GM12874 (cell line): Measurements from ENCODE around the gene C10orf90.

Experiments
- TF ChIP-seq, protein P1 (sequence below): IDR thresholded peaks from 2 replicates; pipeline ENCODE4 v1.5.1; 2011; ENCODE audit warnings: low read depth, mild to moderate bottlenecking, control low read depth, low read length, moderate library complexity; ENCODE audit not compliant: insufficient read depth

The C10orf90 gene

DNA sequence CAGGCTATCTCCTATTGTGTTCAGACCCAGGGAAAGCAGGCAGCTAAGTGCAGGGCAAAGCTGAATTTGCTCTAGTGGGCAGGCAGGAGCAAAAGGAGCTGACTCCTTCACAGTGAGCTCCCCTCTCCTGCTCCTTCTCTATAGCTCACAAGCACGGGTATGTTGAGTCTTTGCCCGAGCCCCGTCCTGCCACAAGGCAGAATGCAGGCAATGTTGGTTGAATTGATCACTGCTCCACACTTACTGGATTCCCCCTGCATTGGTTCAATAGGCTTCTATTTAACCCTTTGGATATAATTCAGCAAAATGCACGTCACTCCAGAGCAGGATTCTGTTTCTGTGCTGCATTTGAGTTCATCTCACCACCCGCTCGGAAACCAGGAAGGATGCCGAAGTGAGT, 16.2 kb upstream of the C10orf90 start:
- TF ChIP-seq, protein P1, sequence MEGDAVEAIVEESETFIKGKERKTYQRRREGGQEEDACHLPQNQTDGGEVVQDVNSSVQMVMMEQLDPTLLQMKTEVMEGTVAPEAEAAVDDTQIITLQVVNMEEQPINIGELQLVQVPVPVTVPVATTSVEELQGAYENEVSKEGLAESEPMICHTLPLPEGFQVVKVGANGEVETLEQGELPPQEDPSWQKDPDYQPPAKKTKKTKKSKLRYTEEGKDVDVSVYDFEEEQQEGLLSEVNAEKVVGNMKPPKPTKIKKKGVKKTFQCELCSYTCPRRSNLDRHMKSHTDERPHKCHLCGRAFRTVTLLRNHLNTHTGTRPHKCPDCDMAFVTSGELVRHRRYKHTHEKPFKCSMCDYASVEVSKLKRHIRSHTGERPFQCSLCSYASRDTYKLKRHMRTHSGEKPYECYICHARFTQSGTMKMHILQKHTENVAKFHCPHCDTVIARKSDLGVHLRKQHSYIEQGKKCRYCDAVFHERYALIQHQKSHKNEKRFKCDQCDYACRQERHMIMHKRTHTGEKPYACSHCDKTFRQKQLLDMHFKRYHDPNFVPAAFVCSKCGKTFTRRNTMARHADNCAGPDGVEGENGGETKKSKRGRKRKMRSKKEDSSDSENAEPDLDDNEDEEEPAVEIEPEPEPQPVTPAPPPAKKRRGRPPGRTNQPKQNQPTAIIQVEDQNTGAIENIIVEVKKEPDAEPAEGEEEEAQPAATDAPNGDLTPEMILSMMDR = no peak

DNA sequence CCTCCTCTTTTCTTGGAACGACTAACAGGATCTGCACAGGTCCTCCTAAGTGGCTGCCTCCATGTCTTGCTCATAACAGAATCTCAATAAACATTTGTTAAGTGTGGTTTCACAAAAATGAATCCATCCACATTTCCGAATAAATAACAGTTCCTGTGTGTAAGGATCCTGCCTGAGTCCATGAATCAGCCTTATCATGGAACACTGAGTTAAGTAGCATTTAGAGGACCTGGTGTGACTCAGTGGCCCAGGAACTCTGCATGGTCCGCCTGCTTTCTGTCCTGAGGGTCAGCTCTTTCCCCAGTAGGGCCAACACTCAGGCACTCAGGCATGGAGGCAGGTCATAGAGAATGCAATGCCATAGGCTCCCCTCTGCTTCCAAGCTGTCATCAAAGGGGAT, 15.8 kb upstream of the C10orf90 start:
- TF ChIP-seq, protein P1 = no peak

DNA sequence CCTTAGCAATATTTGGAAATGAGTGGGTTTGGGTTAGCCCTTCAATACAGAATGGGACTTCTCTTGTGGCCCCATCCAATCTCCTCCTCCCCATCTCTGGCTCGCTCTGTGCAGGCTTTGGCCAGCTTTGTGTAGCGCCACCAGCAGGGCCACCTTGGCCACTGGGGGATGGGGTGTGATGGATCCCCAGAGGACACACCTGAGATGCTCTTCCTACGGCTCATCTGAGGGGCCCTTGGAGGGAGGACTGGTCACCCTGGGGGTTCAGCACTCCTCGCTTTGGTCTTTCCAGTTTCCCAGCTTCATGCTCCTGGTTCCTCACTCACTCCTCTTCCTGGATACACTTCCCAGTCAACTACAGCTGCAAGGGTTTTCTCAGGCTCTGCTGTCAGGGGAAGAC, 15.3 kb upstream of the C10orf90 start:
- TF ChIP-seq, protein P1 = no peak

DNA sequence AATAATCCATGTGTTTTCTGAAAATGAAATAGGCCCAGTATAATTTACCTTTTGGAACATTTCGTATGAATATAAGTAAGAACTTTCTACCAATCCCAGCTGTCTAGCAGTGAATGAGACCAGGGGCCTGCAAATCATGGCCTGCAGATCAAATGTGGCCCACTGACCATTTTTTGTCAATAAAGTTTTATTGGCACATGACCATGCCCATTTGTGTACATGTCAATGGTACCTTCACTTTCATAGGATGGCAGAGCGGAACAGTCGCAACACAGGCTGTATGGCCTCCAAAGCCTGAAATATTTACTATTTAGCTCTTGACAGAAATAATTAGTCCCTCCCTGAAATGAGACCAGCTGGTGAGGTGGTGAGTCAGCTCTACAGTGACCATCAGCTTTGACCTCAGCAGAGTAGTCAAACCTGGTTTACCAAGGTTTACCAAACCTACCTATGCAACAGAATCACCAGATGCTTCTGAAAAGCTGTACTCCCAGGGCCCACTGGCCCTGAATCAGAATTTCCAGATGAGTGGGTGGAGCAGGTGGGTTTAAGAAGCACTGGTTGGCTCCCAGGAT, 13.8 kb upstream of the C10orf90 start:
- TF ChIP-seq, protein P1 = no peak

DNA sequence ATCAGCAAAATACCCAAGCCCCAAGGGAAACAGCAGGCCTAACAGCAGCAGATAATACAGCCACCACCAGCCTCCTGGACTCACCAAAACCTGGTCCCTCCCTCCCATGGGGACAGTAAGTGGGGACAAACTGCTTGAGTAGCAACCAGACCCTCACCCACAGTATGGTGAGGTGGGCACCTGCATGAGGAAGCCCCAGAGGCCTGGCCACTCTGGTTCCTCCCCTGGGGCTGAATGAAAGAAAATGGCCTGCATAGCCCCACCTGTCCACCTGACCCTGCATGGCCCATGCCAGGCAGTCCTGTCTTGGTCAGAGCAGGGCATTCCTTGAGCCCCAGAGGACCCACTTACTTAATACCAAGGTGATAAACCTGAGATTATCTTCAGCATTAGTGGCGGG, 13.0 kb upstream of the C10orf90 start:
- TF ChIP-seq, protein P1 = no peak

DNA sequence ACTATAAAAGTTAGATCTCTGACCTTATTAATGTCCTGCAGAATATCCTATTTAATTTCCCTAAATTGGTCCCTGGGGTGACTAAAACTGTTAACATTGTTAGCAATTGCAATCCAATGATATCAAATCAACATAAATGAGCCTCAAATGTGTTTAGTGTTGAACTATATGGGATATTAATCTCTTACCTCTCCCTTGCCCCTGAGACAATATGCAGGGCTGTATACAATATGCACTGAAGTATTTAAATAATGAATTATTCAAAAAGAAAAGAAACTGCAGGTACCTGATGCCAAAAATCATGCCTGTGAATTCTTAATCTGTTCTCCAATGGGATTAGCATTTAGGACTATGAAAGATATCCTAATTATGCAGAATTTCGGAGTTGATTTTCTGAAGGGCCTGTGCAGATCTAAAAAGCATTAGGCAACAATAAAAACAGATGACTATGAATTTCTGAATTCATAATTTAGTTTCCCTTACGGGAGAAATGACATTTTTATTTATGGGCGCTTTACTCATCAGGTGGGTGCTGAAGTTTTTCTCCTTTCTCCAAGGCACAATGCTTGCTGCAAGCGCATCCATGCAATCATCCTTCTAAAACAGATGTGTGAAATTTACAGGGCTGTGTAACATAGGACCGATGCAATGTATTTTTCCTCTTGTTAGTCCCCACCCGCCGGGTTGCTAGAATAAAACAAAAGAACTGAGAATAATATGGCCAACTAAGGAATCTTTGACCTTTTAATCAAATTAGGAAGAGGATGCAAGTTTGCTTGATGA, 5.4 kb upstream of the C10orf90 start:
- TF ChIP-seq, protein P1 = no peak

DNA sequence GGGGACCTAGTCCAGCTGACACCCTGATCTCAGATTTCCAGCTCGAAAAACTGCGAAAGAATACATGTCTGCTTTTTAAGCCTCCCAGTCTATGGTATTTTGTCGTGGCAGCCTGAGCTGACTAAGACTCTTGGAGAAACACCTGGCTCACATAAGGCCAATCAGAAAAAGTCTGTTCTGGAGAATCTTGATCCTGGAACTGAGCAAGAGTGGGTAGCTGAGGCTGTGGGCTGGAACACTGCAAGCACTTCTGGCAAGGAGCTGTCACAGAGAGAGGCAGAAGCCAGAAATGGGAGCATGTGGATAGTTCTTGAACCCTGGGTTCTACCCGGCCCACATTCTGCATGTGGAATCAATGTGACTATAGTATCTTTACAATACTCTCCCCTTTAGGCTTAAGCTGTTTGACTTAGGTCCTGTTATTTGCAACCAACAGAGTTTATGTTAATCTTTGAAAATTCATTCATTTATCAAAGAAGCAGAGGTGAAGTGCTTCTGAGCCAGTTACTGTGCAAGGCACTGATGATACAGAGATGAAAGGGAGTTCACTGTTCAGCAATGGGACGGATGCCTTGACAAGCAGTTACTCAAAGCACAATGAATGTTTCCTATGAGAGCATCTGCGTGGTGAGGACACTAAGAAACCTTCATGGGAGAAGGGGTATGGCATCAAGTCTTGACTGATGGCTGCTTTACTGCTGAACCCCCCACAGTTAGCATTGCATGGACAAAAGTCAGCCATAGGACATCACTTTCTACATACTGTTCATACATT, 4.4 kb upstream of the C10orf90 start:
- TF ChIP-seq, protein P1 = no peak
